HCT116 (cell line): ENCODE data around the gene PSG6.
"Not testable (repeated sequence)": the region's sequence is repeated elsewhere in the genome, so short reads cannot be mapped to it uniquely, and the experiment has no call there.

ENCODE experiments used
- POLR2A ChIP-seq: IDR thresholded peaks from 2 replicates; pipeline ENCODE4 v1.7.0; 2011; ENCODE audit warnings: borderline replicate concordance; ENCODE audit not compliant: insufficient read depth, insufficient read length; ENCODE audit errors: extremely low read depth
- TF ChIP-seq, protein P1 (sequence below): IDR thresholded peaks from 2 replicates; pipeline ENCODE4 v1.6.1; 2011; ENCODE audit warnings: mild to moderate bottlenecking, low read length, moderate library complexity; ENCODE audit not compliant: insufficient replicate concordance; ENCODE audit errors: extremely low read depth
- TF ChIP-seq, protein P2 (sequence below), 3 experiments: fragments of 200-600 bp in 1 of 3; sonication (generic) in 1 of 3; IDR thresholded peaks in 2 of 3; conservative IDR thresholded peaks in 1 of 3; 2 replicates each; pipeline ENCODE4 v1.5.1; 2012 to 2017; ENCODE audit warnings: low read depth in 2 of 3, low read length in 2 of 3, antibody characterized with exemption in 1 of 3, borderline replicate concordance in 1 of 3, control low read depth in 1 of 3, mild to moderate bottlenecking in 1 of 3, mixed read lengths in 1 of 3, mixed run types in 1 of 3, moderate library complexity in 1 of 3; ENCODE audit not compliant: insufficient read depth in 1 of 3

DNA sequence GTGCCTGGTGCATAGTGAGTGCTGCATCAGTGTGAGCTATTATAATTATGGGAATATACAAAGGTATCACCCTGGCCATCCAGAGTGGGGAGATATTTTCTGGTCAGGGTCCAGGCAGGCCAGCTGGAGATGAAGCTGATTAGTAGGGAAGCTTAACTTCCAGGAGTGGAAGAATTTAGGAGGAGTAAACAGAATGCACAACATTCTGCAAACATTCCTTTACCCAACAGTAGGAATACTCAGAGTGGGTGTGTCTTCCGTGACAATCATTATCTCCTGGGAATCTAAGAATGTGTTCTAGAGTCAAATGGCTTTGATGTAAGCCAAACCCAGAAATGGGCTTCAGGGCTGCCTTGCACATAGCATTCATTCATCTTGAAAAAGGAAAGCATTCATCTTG is 19.0 kb downstream of the PSG6 start:
- TF ChIP-seq, protein P1, sequence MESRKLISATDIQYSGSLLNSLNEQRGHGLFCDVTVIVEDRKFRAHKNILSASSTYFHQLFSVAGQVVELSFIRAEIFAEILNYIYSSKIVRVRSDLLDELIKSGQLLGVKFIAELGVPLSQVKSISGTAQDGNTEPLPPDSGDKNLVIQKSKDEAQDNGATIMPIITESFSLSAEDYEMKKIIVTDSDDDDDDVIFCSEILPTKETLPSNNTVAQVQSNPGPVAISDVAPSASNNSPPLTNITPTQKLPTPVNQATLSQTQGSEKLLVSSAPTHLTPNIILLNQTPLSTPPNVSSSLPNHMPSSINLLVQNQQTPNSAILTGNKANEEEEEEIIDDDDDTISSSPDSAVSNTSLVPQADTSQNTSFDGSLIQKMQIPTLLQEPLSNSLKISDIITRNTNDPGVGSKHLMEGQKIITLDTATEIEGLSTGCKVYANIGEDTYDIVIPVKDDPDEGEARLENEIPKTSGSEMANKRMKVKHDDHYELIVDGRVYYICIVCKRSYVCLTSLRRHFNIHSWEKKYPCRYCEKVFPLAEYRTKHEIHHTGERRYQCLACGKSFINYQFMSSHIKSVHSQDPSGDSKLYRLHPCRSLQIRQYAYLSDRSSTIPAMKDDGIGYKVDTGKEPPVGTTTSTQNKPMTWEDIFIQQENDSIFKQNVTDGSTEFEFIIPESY, result not testable (repeated sequence)
- not testable (repeated sequence) for TF ChIP-seq POLR2A
- TF ChIP-seq, protein P2, sequence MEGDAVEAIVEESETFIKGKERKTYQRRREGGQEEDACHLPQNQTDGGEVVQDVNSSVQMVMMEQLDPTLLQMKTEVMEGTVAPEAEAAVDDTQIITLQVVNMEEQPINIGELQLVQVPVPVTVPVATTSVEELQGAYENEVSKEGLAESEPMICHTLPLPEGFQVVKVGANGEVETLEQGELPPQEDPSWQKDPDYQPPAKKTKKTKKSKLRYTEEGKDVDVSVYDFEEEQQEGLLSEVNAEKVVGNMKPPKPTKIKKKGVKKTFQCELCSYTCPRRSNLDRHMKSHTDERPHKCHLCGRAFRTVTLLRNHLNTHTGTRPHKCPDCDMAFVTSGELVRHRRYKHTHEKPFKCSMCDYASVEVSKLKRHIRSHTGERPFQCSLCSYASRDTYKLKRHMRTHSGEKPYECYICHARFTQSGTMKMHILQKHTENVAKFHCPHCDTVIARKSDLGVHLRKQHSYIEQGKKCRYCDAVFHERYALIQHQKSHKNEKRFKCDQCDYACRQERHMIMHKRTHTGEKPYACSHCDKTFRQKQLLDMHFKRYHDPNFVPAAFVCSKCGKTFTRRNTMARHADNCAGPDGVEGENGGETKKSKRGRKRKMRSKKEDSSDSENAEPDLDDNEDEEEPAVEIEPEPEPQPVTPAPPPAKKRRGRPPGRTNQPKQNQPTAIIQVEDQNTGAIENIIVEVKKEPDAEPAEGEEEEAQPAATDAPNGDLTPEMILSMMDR (IDR thresholded peaks at IDR 0.05 in 2 of 3, conservative IDR thresholded peaks at IDR 0.05 in 1 of 3; ENCODE audit: borderline replicate concordance in 1 of 3, insufficient read depth in 1 of 3, low read depth in 2 of 3, low read length in 2 of 3), result not testable (repeated sequence)
